ENCODE data around the gene LRRC27.
"Not testable (repeated sequence)": the region's sequence is repeated elsewhere in the genome, so short reads cannot be mapped to it uniquely, and the experiment has no call there.

Gene LRRC27

GRCh38 chr10:132335189-132336063 lies 3.4 kb downstream of the LRRC27 start:
- Histone ChIP-seq H3K4me3 (ENCODE audit: low read length) (no peak overlapping the region), H3K27me3 (ENCODE audit: insufficient read depth, low read length) (peaks cover 3% of the 10 kb centered on the region; the same call in 1 of the 2 replicates), H3K4me1 (ENCODE audit: insufficient read depth, low read length) (peaks cover 14% of the 10 kb centered on the region), H3K36me3 (ENCODE audit: insufficient read depth, low read length) (no peaks in the 10 kb centered on the region), H3K27ac (ENCODE audit: low read depth, low read length) (no peak overlapping the region), H3K9me3 (ENCODE audit: insufficient read depth, low read depth, low read length) (no peaks in the 10 kb centered on the region), H3K9ac (ENCODE audit: low read depth, low read length) (no peak overlapping the region)
- 91% methylated on average over 14 of the region's 14 CpGs for WGBS

DNA sequence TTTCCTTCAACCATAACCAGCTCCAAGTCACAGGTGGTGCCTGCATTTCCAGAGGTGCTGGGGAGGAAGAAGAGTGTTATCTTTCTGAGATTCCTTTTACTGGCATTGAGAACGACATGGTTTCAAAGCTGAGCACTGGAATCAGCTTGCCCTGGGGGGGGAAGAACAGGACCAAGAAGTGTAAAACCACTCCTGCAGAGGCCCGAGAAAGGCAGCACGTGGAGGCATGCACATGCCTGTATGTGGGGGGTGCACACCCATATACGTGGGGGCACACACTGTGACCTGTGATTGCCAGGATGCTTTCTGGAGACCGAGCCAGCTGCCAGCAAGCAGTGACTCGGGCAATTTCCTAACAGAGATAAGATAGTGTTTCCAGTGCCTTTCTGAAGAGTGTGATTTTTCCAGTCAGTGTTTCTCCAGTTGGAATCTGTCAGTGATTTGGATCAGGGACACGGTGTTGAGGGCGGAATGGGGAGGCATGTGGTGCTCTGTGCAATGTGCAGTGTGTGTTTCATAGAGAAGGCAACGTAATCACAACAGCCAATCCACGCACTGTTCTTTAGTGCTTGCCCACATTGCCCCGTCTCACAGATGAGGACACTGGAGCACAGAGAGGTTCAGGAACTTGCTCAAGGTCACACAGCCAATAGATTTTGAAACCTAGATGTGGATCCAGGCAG lies 4.2 kb downstream of the LRRC27 start:
- 88% methylated on average over 11 of the region's 11 CpGs for WGBS
- Histone ChIP-seq H3K36me3 (ENCODE audit: insufficient read depth, low read length) (no peaks in the 10 kb centered on the region), H3K27me3 (ENCODE audit: insufficient read depth, low read length) (peaks cover 3% of the 10 kb centered on the region; the same call in 1 of the 2 replicates), H3K9me3 (ENCODE audit: insufficient read depth, low read depth, low read length) (no peaks in the 10 kb centered on the region), H3K9ac (ENCODE audit: low read depth, low read length) (no peak overlapping the region), H3K4me1 (ENCODE audit: insufficient read depth, low read length) (peaks cover 12% of the 10 kb centered on the region), H3K27ac (ENCODE audit: low read depth, low read length) (no peak overlapping the region), H3K4me3 (ENCODE audit: low read length) (no peak overlapping the region)

- Histone ChIP-seq H3K36me3 (ENCODE audit: insufficient read depth, low read length) (no peaks in the 10 kb centered on the region), H3K9me3 (ENCODE audit: insufficient read depth, low read depth, low read length) (no peaks in the 10 kb centered on the region), H3K4me3 (ENCODE audit: low read length) (no peak overlapping the region), H3K27ac (ENCODE audit: low read depth, low read length) (0 out of 2 replicates have a peak overlapping the region, but pooled peaks have one; percentile 38), H3K9ac (ENCODE audit: low read depth, low read length) (no peak overlapping the region; the same call in 1 of the 2 replicates), H3K4me1 (ENCODE audit: insufficient read depth, low read length) (peaks cover 12% of the 10 kb centered on the region), H3K27me3 (ENCODE audit: insufficient read depth, low read length) (peaks cover 3% of the 10 kb centered on the region; the same call in 1 of the 2 replicates)
- WGBS: 83% methylated on average over 19 of the region's 19 CpGs
Observed at GRCh38 chr10:132336919-132337407, 5.0 kb downstream of the LRRC27 start.

- H3K4me1 ChIP-seq (ENCODE audit: insufficient read depth, low read length); H3K36me3 ChIP-seq (ENCODE audit: insufficient read depth, low read length); H3K27ac ChIP-seq (ENCODE audit: low read depth, low read length); H3K4me3 ChIP-seq (ENCODE audit: low read length); H3K27me3 ChIP-seq (ENCODE audit: insufficient read depth, low read length); H3K9ac ChIP-seq (ENCODE audit: low read depth, low read length); H3K9me3 ChIP-seq (ENCODE audit: insufficient read depth, low read depth, low read length): not testable (repeated sequence)
- 94% methylated on average over 7 of the region's 7 CpGs for WGBS
Observed at GRCh38 chr10:132337854-132338253, 5.9 kb downstream of the LRRC27 start.

- 94% methylated on average over 10 of the region's 10 CpGs for WGBS
- Histone ChIP-seq H3K27me3 (ENCODE audit: insufficient read depth, low read length) (no peaks in the 10 kb centered on the region), H3K4me3 (ENCODE audit: low read length) (no peak overlapping the region), H3K36me3 (ENCODE audit: insufficient read depth, low read length) (no peaks in the 10 kb centered on the region), H3K9ac (ENCODE audit: low read depth, low read length) (no peak overlapping the region), H3K27ac (ENCODE audit: low read depth, low read length) (no peak overlapping the region), H3K4me1 (ENCODE audit: insufficient read depth, low read length) (peaks cover 6% of the 10 kb centered on the region), H3K9me3 (ENCODE audit: insufficient read depth, low read depth, low read length) (no peaks in the 10 kb centered on the region)
Observed at GRCh38 chr10:132338876-132339275, 6.9 kb downstream of the LRRC27 start.

- Histone ChIP-seq H3K9ac (ENCODE audit: low read depth, low read length) (no peak overlapping the region), H3K27ac (ENCODE audit: low read depth, low read length) (no peak overlapping the region), H3K4me1 (ENCODE audit: insufficient read depth, low read length) (peaks cover 6% of the 10 kb centered on the region), H3K9me3 (ENCODE audit: insufficient read depth, low read depth, low read length) (no peaks in the 10 kb centered on the region), H3K4me3 (ENCODE audit: low read length) (no peak overlapping the region), H3K36me3 (ENCODE audit: insufficient read depth, low read length) (no peaks in the 10 kb centered on the region), H3K27me3 (ENCODE audit: insufficient read depth, low read length) (no peaks in the 10 kb centered on the region)
- WGBS: 92% methylated on average over 11 of the region's 11 CpGs
Observed at GRCh38 chr10:132339276-132339675, 7.3 kb downstream of the LRRC27 start.

GRCh38 chr10:132341017-132341416 lies 9.0 kb downstream of the LRRC27 start:
- peaks cover 6% of the 10 kb centered on the region for H3K4me1 ChIP-seq (ENCODE audit: insufficient read depth, low read length)
- WGBS: 90% methylated on average over 6 of the region's 6 CpGs
- H3K9ac ChIP-seq (ENCODE audit: low read depth, low read length): no peak overlapping the region
- H3K36me3 ChIP-seq (ENCODE audit: insufficient read depth, low read length): no peaks in the 10 kb centered on the region
- H3K4me3 ChIP-seq (ENCODE audit: low read length): no peak overlapping the region
- H3K27me3 ChIP-seq (ENCODE audit: insufficient read depth, low read length): no peaks in the 10 kb centered on the region
- H3K9me3 ChIP-seq (ENCODE audit: insufficient read depth, low read depth, low read length): no peaks in the 10 kb centered on the region
- no peak overlapping the region for H3K27ac ChIP-seq (ENCODE audit: low read depth, low read length)

- H3K27ac ChIP-seq (ENCODE audit: low read depth, low read length): no peak overlapping the region
- no peaks in the 10 kb centered on the region for H3K9me3 ChIP-seq (ENCODE audit: insufficient read depth, low read depth, low read length)
- H3K36me3 ChIP-seq (ENCODE audit: insufficient read depth, low read length): no peaks in the 10 kb centered on the region
- WGBS: 94% methylated on average over 4 of the region's 4 CpGs
- H3K4me3 ChIP-seq (ENCODE audit: low read length): no peak overlapping the region
- H3K27me3 ChIP-seq (ENCODE audit: insufficient read depth, low read length): no peaks in the 10 kb centered on the region
- peaks cover 6% of the 10 kb centered on the region for H3K4me1 ChIP-seq (ENCODE audit: insufficient read depth, low read length)
- H3K9ac ChIP-seq (ENCODE audit: low read depth, low read length): no peak overlapping the region
Observed at GRCh38 chr10:132341781-132342180, 9.8 kb downstream of the LRRC27 start.

GRCh38 chr10:132342553-132342952 lies 10.6 kb downstream of the LRRC27 start:
- WGBS: 95% methylated on average over 6 of the region's 7 CpGs
- Histone ChIP-seq H3K9me3 (ENCODE audit: insufficient read depth, low read depth, low read length) (no peaks in the 10 kb centered on the region), H3K9ac (ENCODE audit: low read depth, low read length) (no peak overlapping the region), H3K27me3 (ENCODE audit: insufficient read depth, low read length) (no peaks in the 10 kb centered on the region), H3K27ac (ENCODE audit: low read depth, low read length) (no peak overlapping the region), H3K4me3 (ENCODE audit: low read length) (no peak overlapping the region), H3K4me1 (ENCODE audit: insufficient read depth, low read length) (peaks cover 1% of the 10 kb centered on the region), H3K36me3 (ENCODE audit: insufficient read depth, low read length) (no peaks in the 10 kb centered on the region)

- no peak overlapping the region for H3K9ac ChIP-seq (ENCODE audit: low read depth, low read length)
- H3K9me3 ChIP-seq (ENCODE audit: insufficient read depth, low read depth, low read length): no peaks in the 10 kb centered on the region
- no peaks in the 10 kb centered on the region for H3K4me1 ChIP-seq (ENCODE audit: insufficient read depth, low read length)
- H3K27ac ChIP-seq (ENCODE audit: low read depth, low read length): no peak overlapping the region
- H3K27me3 ChIP-seq (ENCODE audit: insufficient read depth, low read length): no peaks in the 10 kb centered on the region
- no peak overlapping the region for H3K4me3 ChIP-seq (ENCODE audit: low read length)
- H3K36me3 ChIP-seq (ENCODE audit: insufficient read depth, low read length): no peaks in the 10 kb centered on the region
- 95% methylated on average over 6 of the region's 6 CpGs for WGBS
Observed at GRCh38 chr10:132344386-132344785, 12.4 kb downstream of the LRRC27 start.

DNA sequence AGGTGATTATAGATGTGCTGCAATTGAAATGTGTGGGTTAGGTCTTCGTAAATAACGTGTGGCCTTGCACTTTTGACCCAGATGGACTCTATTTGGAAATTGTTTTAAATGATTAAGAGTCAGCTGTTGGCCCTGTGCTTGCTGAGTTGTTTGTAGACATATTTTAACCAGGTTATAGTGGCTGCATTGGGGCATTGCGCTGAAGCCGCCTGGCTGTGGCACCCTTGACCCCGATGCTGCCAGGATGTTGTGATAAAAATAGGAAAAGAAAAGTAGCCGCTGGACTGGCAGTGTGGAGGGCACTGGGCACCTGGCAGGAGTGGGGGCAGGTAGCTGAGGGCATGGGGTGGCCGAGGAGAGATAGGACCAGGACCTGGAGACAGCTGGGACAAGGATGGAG lies 13.4 kb downstream of the LRRC27 start:
- 93% methylated on average over 7 of the region's 7 CpGs for WGBS
- H3K4me3 ChIP-seq (ENCODE audit: low read length): no peak overlapping the region
- no peaks in the 10 kb centered on the region for H3K9me3 ChIP-seq (ENCODE audit: insufficient read depth, low read depth, low read length)
- H3K4me1 ChIP-seq (ENCODE audit: insufficient read depth, low read length): no peaks in the 10 kb centered on the region
- no peaks in the 10 kb centered on the region for H3K27me3 ChIP-seq (ENCODE audit: insufficient read depth, low read length)
- no peak overlapping the region for H3K9ac ChIP-seq (ENCODE audit: low read depth, low read length)
- no peaks in the 10 kb centered on the region for H3K36me3 ChIP-seq (ENCODE audit: insufficient read depth, low read length)
- H3K27ac ChIP-seq (ENCODE audit: low read depth, low read length): no peak overlapping the region
